IMR-90 (cell line): ENCODE measurements around the gene FXYD5. TPM values are rescaled to one million over a fixed set of nuclear protein-coding genes. Genes with fewer than 3 reads are reported as not detected.

Experiments
- ATAC-seq: fragments of 200-7000 bp; cut with Tn5 transposase; 2 replicates; pipeline ENCODE4 v1.9.1; 2020; ENCODE audit warnings: low read depth, mild to moderate bottlenecking, moderate library complexity
- BruUV-seq: library from RNA; stranded (reverse); fragments of 400-500 nt; replicated peaks from 2 replicates; lab custom pipeline; 2021; lab: Mats Ljungman, UMichigan
- CTCF ChIA-PET: fragments of 300-600 bp; formaldehyde crosslinking; extraction: SDS; loops from one replicate; lab custom pipeline; 2021; ENCODE audit warnings: antibody characterized with exemption; lab: Yijun Ruan, JAX
- POLR2A ChIA-PET: fragments of 300-600 bp; sonication (Branson Sonifier 250); formaldehyde crosslinking; loops from one replicate; lab custom pipeline; 2022; ENCODE audit warnings: antibody characterized with exemption; ENCODE audit not compliant: unreplicated experiment; lab: Charles Lee
- DNase-seq: peaks from one replicate; pipeline ENCODE4 v3.0.0; 2013
- H2AFZ ChIP-seq: replicated peaks from 2 replicates; pipeline ENCODE3; 2013; ENCODE audit warnings: low read length, mild to moderate bottlenecking; ENCODE audit not compliant: poor library complexity
- H2AK5ac ChIP-seq: 2 replicates; pipeline ENCODE4 v1.6.1; 2013; ENCODE audit warnings: low read depth, low read length, inconsistent platforms
- H2AK9ac ChIP-seq: replicated peaks from 2 replicates; pipeline ENCODE3; 2013; ENCODE audit warnings: mild to moderate bottlenecking, low read depth, low read length, moderate library complexity; ENCODE audit not compliant: poor library complexity
- H2BK120ac ChIP-seq: 2 replicates; pipeline ENCODE4 v1.6.1; 2013; ENCODE audit warnings: low read depth, low read length, inconsistent platforms
- H2BK15ac ChIP-seq: 3 replicates; pipeline ENCODE4 v1.6.1; 2013; ENCODE audit warnings: low read depth, low read length, inconsistent platforms
- H2BK20ac ChIP-seq: 2 replicates; pipeline ENCODE4 v1.6.1; 2013; ENCODE audit warnings: low read depth, mild to moderate bottlenecking, inconsistent platforms, low read length, moderate library complexity
- H2BK5ac ChIP-seq: 2 replicates; pipeline ENCODE4 v1.6.1; 2013; ENCODE audit warnings: mild to moderate bottlenecking, low read depth, low read length, inconsistent platforms; ENCODE audit not compliant: poor library complexity, severe bottlenecking
- H3K14ac ChIP-seq: replicated peaks from 2 replicates; pipeline ENCODE4 v1.6.1; 2013; ENCODE audit warnings: low read depth, low read length, inconsistent platforms
- H3K18ac ChIP-seq: 2 replicates; pipeline ENCODE4 v1.6.1; 2013; ENCODE audit warnings: low read depth, low read length, control low read depth
- H3K23ac ChIP-seq: 2 replicates; pipeline ENCODE4 v1.6.1; 2013; ENCODE audit warnings: low read depth, low read length, inconsistent platforms
- H3K27ac ChIP-seq: 2 replicates; pipeline ENCODE4 v1.5.1; 2013; ENCODE audit warnings: mild to moderate bottlenecking, control low read depth, low read length; ENCODE audit not compliant: insufficient read depth
- H3K27me3 ChIP-seq: 2 replicates; pipeline ENCODE4 v1.6.1; 2013; ENCODE audit warnings: low read length; ENCODE audit not compliant: control insufficient read depth, insufficient read depth
- H3K36me3 ChIP-seq: 2 replicates; pipeline ENCODE4 v1.6.1; 2013; ENCODE audit warnings: low read length, mixed read lengths; ENCODE audit not compliant: control insufficient read depth, insufficient read depth
- H3K4ac ChIP-seq: 2 replicates; pipeline ENCODE4 v1.6.1; 2013; ENCODE audit warnings: low read depth, low read length, inconsistent platforms
- H3K4me1 ChIP-seq: 2 replicates; pipeline ENCODE4 v1.6.1; 2013; ENCODE audit warnings: low read length, mixed read lengths; ENCODE audit not compliant: control insufficient read depth, insufficient read depth
- H3K4me2 ChIP-seq: 2 replicates; pipeline ENCODE4 v1.6.1; 2013; ENCODE audit warnings: low read depth, mild to moderate bottlenecking, control low read depth, low read length, moderate library complexity
- H3K4me3 ChIP-seq: 2 replicates; pipeline ENCODE4 v1.5.1; 2013; ENCODE audit warnings: low read depth, mild to moderate bottlenecking, control low read depth, low read length, moderate library complexity; ENCODE audit not compliant: insufficient read depth
- H3K56ac ChIP-seq: 2 replicates; pipeline ENCODE4 v1.6.1; 2013; ENCODE audit warnings: low read length, inconsistent platforms; ENCODE audit not compliant: insufficient read depth; ENCODE audit errors: extremely low read depth
- H3K79me1 ChIP-seq, 2 experiments: 2 replicates each; pipeline ENCODE4 v1.6.1; 2013; ENCODE audit warnings: low read length in 2 of 2, inconsistent platforms in 1 of 2, low read depth in 1 of 2
- H3K9ac ChIP-seq: 2 replicates; pipeline ENCODE4 v1.6.1; 2013; ENCODE audit warnings: low read depth, low read length, control low read depth
- H3K9me1 ChIP-seq: 2 replicates; pipeline ENCODE4 v1.6.1; 2013; ENCODE audit warnings: low read length, inconsistent platforms; ENCODE audit not compliant: insufficient read depth
- H3K9me3 ChIP-seq: 2 replicates; pipeline ENCODE4 v1.6.1; 2013; ENCODE audit warnings: low read length; ENCODE audit not compliant: control insufficient read depth, insufficient read depth
- H4K20me1 ChIP-seq: 2 replicates; pipeline ENCODE4 v1.6.1; 2013; ENCODE audit warnings: low read length, inconsistent platforms; ENCODE audit not compliant: insufficient read depth
- H4K5ac ChIP-seq: 2 replicates; pipeline ENCODE4 v1.6.1; 2013; ENCODE audit warnings: mild to moderate bottlenecking, low read depth, low read length, control low read depth
- H4K8ac ChIP-seq, 2 experiments: 2 replicates each; pipeline ENCODE4 v1.6.1; 2013; ENCODE audit warnings: low read depth in 2 of 2, low read length in 2 of 2, control low read depth in 1 of 2, inconsistent platforms in 1 of 2
- H4K91ac ChIP-seq: 2 replicates; pipeline ENCODE4 v1.6.1; 2013; ENCODE audit warnings: low read depth, low read length, inconsistent platforms; ENCODE audit not compliant: insufficient read depth
- BHLHE40 ChIP-seq: fragments of 150-350 bp; IDR thresholded peaks from 2 replicates; pipeline ENCODE4 v1.6.1; 2016; ENCODE audit warnings: mild to moderate bottlenecking, low read depth, low read length
- CEBPB ChIP-seq: IDR thresholded peaks from 2 replicates; pipeline ENCODE4 v1.6.1; 2012; ENCODE audit warnings: low read depth, low read length, improper control_type of control experiment
- CHD1 ChIP-seq: IDR thresholded peaks from 2 replicates; pipeline ENCODE4 v1.6.1; 2012; ENCODE audit warnings: low read depth, low read length, improper control_type of control experiment
- CTCF ChIP-seq: conservative IDR thresholded peaks from 2 replicates; pipeline ENCODE4 v1.5.1; 2012; ENCODE audit warnings: mild to moderate bottlenecking, low read depth, low read length, improper control_type of control experiment
- ELK1 ChIP-seq: fragments of 150-350 bp; IDR thresholded peaks from 2 replicates; pipeline ENCODE4 v1.6.1; 2016; ENCODE audit warnings: low read depth, mild to moderate bottlenecking, low read length, moderate library complexity, borderline replicate concordance
- FOS ChIP-seq: fragments of 150-350 bp; IDR thresholded peaks from 2 replicates; pipeline ENCODE4 v1.6.1; 2016; ENCODE audit warnings: low read depth, low read length
- MAFK ChIP-seq: IDR thresholded peaks from 2 replicates; pipeline ENCODE4 v1.6.1; 2012; ENCODE audit warnings: low read depth, low read length, improper control_type of control experiment
- MAZ ChIP-seq: IDR thresholded peaks from 2 replicates; pipeline ENCODE4 v1.6.1; 2012; ENCODE audit warnings: low read depth, mild to moderate bottlenecking, low read length, improper control_type of control experiment, moderate library complexity, borderline replicate concordance
- MXI1 ChIP-seq: IDR thresholded peaks from 2 replicates; pipeline ENCODE4 v1.6.1; 2012; ENCODE audit warnings: low read depth, mild to moderate bottlenecking, low read length, moderate library complexity, borderline replicate concordance
- NFE2L2 ChIP-seq: fragments of 150-350 bp; IDR thresholded peaks from 2 replicates; pipeline ENCODE4 v1.6.1; 2016; ENCODE audit warnings: low read depth, mild to moderate bottlenecking, low read length
- POLR2A ChIP-seq: IDR thresholded peaks from 2 replicates; pipeline ENCODE4 v1.6.1; 2012; ENCODE audit warnings: mild to moderate bottlenecking, low read depth, low read length
- RAD21 ChIP-seq: IDR thresholded peaks from 2 replicates; pipeline ENCODE4 v1.6.1; 2012; ENCODE audit warnings: low read length, improper control_type of control experiment
- RCOR1 ChIP-seq: IDR thresholded peaks from 2 replicates; pipeline ENCODE4 v1.6.1; 2012; ENCODE audit warnings: mild to moderate bottlenecking, low read length, improper control_type of control experiment; ENCODE audit not compliant: insufficient replicate concordance
- RFX5 ChIP-seq: IDR thresholded peaks from 2 replicates; pipeline ENCODE4 v1.8.0; 2012; ENCODE audit warnings: low read depth, mild to moderate bottlenecking, low read length, moderate library complexity
- SMC3 ChIP-seq: fragments of 150-350 bp; IDR thresholded peaks from 2 replicates; pipeline ENCODE4 v1.6.1; 2016; ENCODE audit warnings: low read depth, mild to moderate bottlenecking, antibody characterized with exemption, low read length, moderate library complexity
- WGBS, 2 experiments: methylation state at CpG; one replicate each; pipeline versions ENCODE4 v1.1.5 to v1.1.7; 2013; ENCODE audit warnings: missing lambda C conversion rate in 2 of 2; ENCODE audit not compliant: insufficient read length in 1 of 2; ENCODE audit errors: extremely low coverage in 2 of 2; 5-methylcytosine and 5-hydroxymethylcytosine counted together
- dilution Hi-C: fragments of 300-500 bp; cut with HindIII; formaldehyde crosslinking; loops from one replicate; pipeline ENCODE4 v1.14.3; 2018; ENCODE audit warnings: low sequenced_read_pairs; ENCODE audit not compliant: unreplicated experiment
- in situ Hi-C: fragments of 300-500 bp; cut with MboI; formaldehyde crosslinking; loops from 3 replicates; pipeline ENCODE4 v1.14.3; 2019; ENCODE audit warnings: low sequenced_read_pairs, inconsistent platforms, mixed read lengths
- intact Hi-C: fragments of 100-400 bp; cut with micrococcal nuclease; formaldehyde crosslinking; loops from 2 replicates; pipeline ENCODE4 v1.10.0; 2022
- polyA plus RNA-seq, 3 experiments: library from polyadenylated mRNA; depleted of rRNA; stranded (reverse); fragments of >200 nt; gene quantifications; 2 replicates each; pipeline ENCODE4 v1.2.3, GENCODE V29; 2012; ENCODE audit warnings: low replicate concordance in 1 of 3
- total RNA-seq: library from RNA; depleted of rRNA; stranded (reverse); fragments of >200 nt; gene quantifications from 2 replicates; pipeline ENCODE4 v1.2.3, GENCODE V29; 2012
- TF ChIP-seq, protein P1 (sequence below): fragments of 150-350 bp; IDR thresholded peaks from 2 replicates; pipeline ENCODE4 v1.6.1; 2017; ENCODE audit warnings: mild to moderate bottlenecking, antibody characterized with exemption, low read length, low read depth

The FXYD5 gene
- total and polyA plus RNA-seq, 2 of the 4 experiments (the other 2 are of a cell fraction), result 53.6 to 245 TPM

- Histone ChIP-seq H4K91ac (no peak overlapping the region), H3K4ac (no peak overlapping the region)
- in situ Hi-C loops, result no loop called here
Observed at GRCh38 chr19:35174226-35174625, 19.7 kb downstream of the FXYD5 start.

More at GRCh38 chr19:35174226-35174625, 19.7 kb downstream of the FXYD5 start:
- Histone ChIP-seq H3K27ac (no peak overlapping the region), H4K5ac (no peak overlapping the region), H3K9ac (no peak overlapping the region), H3K27me3 (peaks cover 1% of the 10 kb centered on the region; the same call in 1 of the 2 replicates), H2BK5ac (no peak overlapping the region), H3K4me2 (no peak overlapping the region), H3K56ac (no peak overlapping the region), H4K20me1 (no peaks in the 10 kb centered on the region), H2AFZ (no peak overlapping the region), H3K14ac (no peak overlapping the region), H3K9me1 (no peaks in the 10 kb centered on the region), H4K8ac (no peak overlapping the region), H3K9me3 (no peaks in the 10 kb centered on the region; the same call in 1 of the 2 replicates), H2AK9ac (no peak overlapping the region), H3K18ac (no peak overlapping the region), H2BK120ac (no peak overlapping the region), H3K4me3 (no peak overlapping the region), H3K23ac (no peak overlapping the region), H2BK15ac (no peak overlapping the region), H3K79me1 (no peaks in the 10 kb centered on the region), H3K36me3 (peaks cover 4% of the 10 kb centered on the region; the same call in 1 of the 2 replicates), H2BK20ac (no peak overlapping the region), H3K4me1 (no peaks in the 10 kb centered on the region), H2AK5ac (no peak overlapping the region)
- CTCF ChIA-PET, result no interaction called here
- TF ChIP-seq FOS, result no peak
- TF ChIP-seq RFX5, result no peak
- TF ChIP-seq MAZ, result no peak
- no peak for TF ChIP-seq RAD21
- TF ChIP-seq POLR2A, result no peak
- TF ChIP-seq CHD1, result no peak
- TF ChIP-seq CTCF, result no peak
- TF ChIP-seq, protein P1, sequence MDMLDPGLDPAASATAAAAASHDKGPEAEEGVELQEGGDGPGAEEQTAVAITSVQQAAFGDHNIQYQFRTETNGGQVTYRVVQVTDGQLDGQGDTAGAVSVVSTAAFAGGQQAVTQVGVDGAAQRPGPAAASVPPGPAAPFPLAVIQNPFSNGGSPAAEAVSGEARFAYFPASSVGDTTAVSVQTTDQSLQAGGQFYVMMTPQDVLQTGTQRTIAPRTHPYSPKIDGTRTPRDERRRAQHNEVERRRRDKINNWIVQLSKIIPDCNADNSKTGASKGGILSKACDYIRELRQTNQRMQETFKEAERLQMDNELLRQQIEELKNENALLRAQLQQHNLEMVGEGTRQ, result no peak
- no peak for TF ChIP-seq BHLHE40
- TF ChIP-seq RCOR1, result no peak
- no peak for TF ChIP-seq MAFK
- TF ChIP-seq ELK1, result no peak
- no peak for TF ChIP-seq NFE2L2
- TF ChIP-seq SMC3, result no peak
- TF ChIP-seq CEBPB, result no peak
- no peak for TF ChIP-seq MXI1
- POLR2A ChIA-PET, result no interaction called here
- intact Hi-C loops (no loop called here), dilution Hi-C loops (no loop called here)
- no CpG with 5 or more reads among the region's 6 CpGs for WGBS, 2 experiments
- no TSS peak for BruUV-seq
- no peak for ATAC-seq
- no peak for DNase-seq
